Measurements from ENCODE around the gene PRSS27. TPM values are rescaled to one million over a fixed set of nuclear protein-coding genes. Genes with fewer than 3 reads are reported as not detected.

PRSS27 gene
- polyA plus RNA-seq, 1 of the 3 experiments (the other 2 are of a cell fraction): 7.7 TPM

DNA sequence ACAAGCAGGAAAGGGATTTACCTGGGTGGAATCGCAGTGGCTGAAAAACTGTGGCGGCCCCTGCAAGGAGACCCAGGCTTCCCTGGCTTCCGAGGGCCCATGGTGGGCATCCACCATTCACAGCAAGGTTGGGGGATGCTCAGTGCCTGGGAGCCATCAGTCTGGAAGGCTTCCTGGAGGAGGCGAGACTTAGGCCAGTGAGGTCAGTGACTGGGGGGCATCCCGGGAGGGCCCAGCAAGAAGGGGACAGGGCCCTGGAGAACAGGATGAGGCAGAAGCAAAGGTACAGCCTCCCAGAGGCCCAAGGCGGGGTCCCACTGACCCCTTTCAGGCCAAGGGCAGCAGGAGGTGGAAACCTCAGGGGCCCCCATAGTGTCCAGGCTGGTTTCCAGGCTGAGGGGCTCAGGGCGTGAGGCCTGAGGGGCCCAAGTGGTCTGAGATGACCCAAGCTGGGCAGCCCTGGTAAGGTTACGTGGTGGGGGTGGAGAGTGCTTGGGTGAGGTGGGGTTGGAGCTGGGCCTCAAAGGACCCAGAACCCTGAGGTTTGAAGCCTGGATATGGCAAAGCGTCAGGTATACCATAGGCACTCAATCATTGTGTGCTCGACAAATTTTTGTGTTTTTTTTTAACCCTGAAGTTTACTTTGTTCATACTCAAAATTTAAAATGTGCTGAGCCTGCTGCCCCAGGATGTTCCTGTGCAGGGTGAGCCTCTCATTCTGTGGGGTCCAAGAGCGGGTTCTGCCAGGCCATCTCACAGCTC, 16.6 kb upstream of the PRSS27 start:
- CTCF ChIA-PET: interaction anchor here (1.1 to 1.9 kb wide), 2 partner anchors 12 to 131 kb away, joined by 4 to 6 read pairs; no protein-coding TSS in a partner anchor
- H3K79me2 ChIP-seq (ENCODE audit: insufficient read depth): no peaks in the 10 kb centered on the region
- 89% methylated on average over 9 of the region's 11 CpGs for WGBS (ENCODE audit: low lambda C conversion rate)
- no peaks in the 10 kb centered on the region for H3K36me3 ChIP-seq (replicated peaks in 1 of 2; ENCODE audit: control insufficient read depth in 1 of 2, insufficient read depth in 2 of 2, low read length in 1 of 2)
- POLR2A ChIA-PET: no interaction called here
- no peaks in the 10 kb centered on the region for H3K9me2 ChIP-seq
- no peak for DNase-seq
- no peak overlapping the region for H3K4me2 ChIP-seq
- no peak overlapping the region for H3K27ac ChIP-seq (ENCODE audit: low read depth in 2 of 2, low read length in 1 of 2)
- H3K4me1 ChIP-seq (ENCODE audit: control insufficient read depth in 1 of 2, insufficient read depth in 2 of 2, low read depth in 1 of 2, low read length in 1 of 2): no peaks in the 10 kb centered on the region; a peak in 1 of 4 replicates
- H4K20me1 ChIP-seq (ENCODE audit: insufficient read depth): no peaks in the 10 kb centered on the region
- TF ChIP-seq TEAD4 (IDR thresholded peaks at IDR 0.05; ENCODE audit: borderline replicate concordance, insufficient read depth): no peak
- no peak for TF ChIP-seq TCF12 (IDR thresholded peaks at IDR 0.05)
- no peak for TF ChIP-seq GABPA (IDR thresholded peaks at IDR 0.05; ENCODE audit: low read depth)
- TF ChIP-seq SIN3A (IDR thresholded peaks at IDR 0.05; ENCODE audit: borderline replicate concordance, low read depth, low read length): no peak
- TF ChIP-seq RFX5 (IDR thresholded peaks at IDR 0.05; ENCODE audit: low read length): no peak
- TF ChIP-seq, protein P1, sequence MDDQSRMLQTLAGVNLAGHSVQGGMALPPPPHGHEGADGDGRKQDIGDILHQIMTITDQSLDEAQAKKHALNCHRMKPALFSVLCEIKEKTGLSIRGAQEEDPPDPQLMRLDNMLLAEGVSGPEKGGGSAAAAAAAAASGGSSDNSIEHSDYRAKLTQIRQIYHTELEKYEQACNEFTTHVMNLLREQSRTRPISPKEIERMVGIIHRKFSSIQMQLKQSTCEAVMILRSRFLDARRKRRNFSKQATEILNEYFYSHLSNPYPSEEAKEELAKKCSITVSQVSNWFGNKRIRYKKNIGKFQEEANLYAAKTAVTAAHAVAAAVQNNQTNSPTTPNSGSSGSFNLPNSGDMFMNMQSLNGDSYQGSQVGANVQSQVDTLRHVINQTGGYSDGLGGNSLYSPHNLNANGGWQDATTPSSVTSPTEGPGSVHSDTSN (IDR thresholded peaks at IDR 0.05): no peak
- TF ChIP-seq ELF1 (IDR thresholded peaks at IDR 0.05): no peak
- TF ChIP-seq GATA2 (CRISPR knock-in tag; IDR thresholded peaks at IDR 0.05): no peak
- TF ChIP-seq, protein P2, sequence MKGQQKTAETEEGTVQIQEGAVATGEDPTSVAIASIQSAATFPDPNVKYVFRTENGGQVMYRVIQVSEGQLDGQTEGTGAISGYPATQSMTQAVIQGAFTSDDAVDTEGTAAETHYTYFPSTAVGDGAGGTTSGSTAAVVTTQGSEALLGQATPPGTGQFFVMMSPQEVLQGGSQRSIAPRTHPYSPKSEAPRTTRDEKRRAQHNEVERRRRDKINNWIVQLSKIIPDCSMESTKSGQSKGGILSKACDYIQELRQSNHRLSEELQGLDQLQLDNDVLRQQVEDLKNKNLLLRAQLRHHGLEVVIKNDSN (IDR thresholded peaks at IDR 0.05; ENCODE audit: borderline replicate concordance, low read depth): no peak
- no peak for TF ChIP-seq NFIC (IDR thresholded peaks at IDR 0.05; ENCODE audit: borderline replicate concordance)
- TF ChIP-seq YY1 (IDR thresholded peaks at IDR 0.05; ENCODE audit: low read depth): no peak
- TF ChIP-seq TAF1 (IDR thresholded peaks at IDR 0.05; ENCODE audit: borderline replicate concordance, low read depth, low read length): no peak
- TF ChIP-seq RCOR1 (IDR thresholded peaks at IDR 0.05; ENCODE audit: low read length): no peak
- no peak for TF ChIP-seq MEF2A (IDR thresholded peaks at IDR 0.05; ENCODE audit: borderline replicate concordance, low read depth)
- TF ChIP-seq, protein P3, sequence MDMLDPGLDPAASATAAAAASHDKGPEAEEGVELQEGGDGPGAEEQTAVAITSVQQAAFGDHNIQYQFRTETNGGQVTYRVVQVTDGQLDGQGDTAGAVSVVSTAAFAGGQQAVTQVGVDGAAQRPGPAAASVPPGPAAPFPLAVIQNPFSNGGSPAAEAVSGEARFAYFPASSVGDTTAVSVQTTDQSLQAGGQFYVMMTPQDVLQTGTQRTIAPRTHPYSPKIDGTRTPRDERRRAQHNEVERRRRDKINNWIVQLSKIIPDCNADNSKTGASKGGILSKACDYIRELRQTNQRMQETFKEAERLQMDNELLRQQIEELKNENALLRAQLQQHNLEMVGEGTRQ (IDR thresholded peaks at IDR 0.05; ENCODE audit: borderline replicate concordance, low read depth, low read length): no peak
- no peak for TF ChIP-seq RXRA (IDR thresholded peaks at IDR 0.05; ENCODE audit: borderline replicate concordance, low read depth)
- TF ChIP-seq JUND (IDR thresholded peaks at IDR 0.05): no peak
- TF ChIP-seq MXI1 (IDR thresholded peaks at IDR 0.05; ENCODE audit: low read depth, low read length): no peak
- no peak for TF ChIP-seq ZBTB33 (IDR thresholded peaks at IDR 0.05; ENCODE audit: borderline replicate concordance, low read depth)
- TF ChIP-seq NRF1 (IDR thresholded peaks at IDR 0.05; ENCODE audit: low read depth, low read length): no peak
- H3K9ac ChIP-seq: no peak overlapping the region
- H3F3A ChIP-seq (replicated peaks; ENCODE audit: insufficient read depth): no peaks in the 10 kb centered on the region
- no peak overlapping the region for H3K4me3 ChIP-seq (ENCODE audit: low read depth in 2 of 2, low read length in 1 of 2)
- no peak overlapping the region for H2AFZ ChIP-seq (ENCODE audit: low read depth)
- H3K9me3 ChIP-seq: no peaks in the 10 kb centered on the region
- no peaks in the 10 kb centered on the region for H3K27me3 ChIP-seq (ENCODE audit: insufficient read depth)
